ENCODE results near the gene LARP4B.

Gene LARP4B

GRCh38 chr10:919481-919880, 12.0 kb downstream of the LARP4B start (continued):
- TF ChIP-seq ATF2 (tag by site-specific recombination; IDR thresholded peaks at IDR 0.05; ENCODE audit: low read depth), result no peak

GRCh38 chr10:917999-918398, 13.5 kb downstream of the LARP4B start:
- Histone ChIP-seq H3K27ac (ENCODE audit: extremely low read depth, low read depth, low read length) (0 out of 2 replicates have a peak overlapping the region, but pooled peaks have one; percentile 6), H3K36me3 (ENCODE audit: control insufficient read depth in 2 of 2, insufficient read depth in 1 of 2, low read length in 2 of 2) (peaks cover 0 to 4% of the 10 kb centered on the region in 2 experiments; a peak in 2 of 3 replicates), H3K4me3 (ENCODE audit: low read depth, low read length) (no peak overlapping the region), H3K9me3 (ENCODE audit: control insufficient read depth, insufficient read depth, low read depth, low read length) (no peaks in the 10 kb centered on the region), H3K4me1 (ENCODE audit: control insufficient read depth, insufficient read depth, low read length) (peaks cover 11% of the 10 kb centered on the region; the same call in 1 of the 2 replicates)
- ChIA-PET POLR2A (no interaction called here), CTCF (no interaction called here)
- TF ChIP-seq ZNF146 (tag by site-specific recombination; IDR thresholded peaks at IDR 0.05) (no peak), ZSCAN5A (tag by site-specific recombination; IDR thresholded peaks at IDR 0.05) (no peak), ZNF645 (tag by site-specific recombination; IDR thresholded peaks at IDR 0.05) (no peak), ZNF221 (tag by site-specific recombination; IDR thresholded peaks at IDR 0.05; ENCODE audit: borderline replicate concordance) (no peak), ZIC2 (tag by site-specific recombination; IDR thresholded peaks at IDR 0.05) (no peak), ZNF324 (tag by site-specific recombination; IDR thresholded peaks at IDR 0.05) (no peak), ZSCAN4 (tag by site-specific recombination; IDR thresholded peaks at IDR 0.05) (no peak), TSHZ1 (tag by site-specific recombination; IDR thresholded peaks at IDR 0.05; ENCODE audit: borderline replicate concordance) (0 out of 2 replicates have a peak, but pooled peaks have one; percentile 11), MZF1 (tag by site-specific recombination; IDR thresholded peaks at IDR 0.05; ENCODE audit: borderline replicate concordance) (peak; percentile 35; the same call in 1 of the 2 replicates), ZBTB49 (tag by site-specific recombination; IDR thresholded peaks at IDR 0.05; ENCODE audit: low read depth) (no peak), ZNF830 (tag by site-specific recombination; IDR thresholded peaks at IDR 0.05; ENCODE audit: low read depth) (no peak), ZBTB26 (tag by site-specific recombination; optimal IDR thresholded peaks at IDR 0.05) (no peak), ZNF639 (tag by site-specific recombination; IDR thresholded peaks at IDR 0.05) (no peak), ZNF362 (tag by site-specific recombination; IDR thresholded peaks at IDR 0.05) (no peak)
